Measurements from ENCODE around the gene NAPB.

Gene NAPB

DNA sequence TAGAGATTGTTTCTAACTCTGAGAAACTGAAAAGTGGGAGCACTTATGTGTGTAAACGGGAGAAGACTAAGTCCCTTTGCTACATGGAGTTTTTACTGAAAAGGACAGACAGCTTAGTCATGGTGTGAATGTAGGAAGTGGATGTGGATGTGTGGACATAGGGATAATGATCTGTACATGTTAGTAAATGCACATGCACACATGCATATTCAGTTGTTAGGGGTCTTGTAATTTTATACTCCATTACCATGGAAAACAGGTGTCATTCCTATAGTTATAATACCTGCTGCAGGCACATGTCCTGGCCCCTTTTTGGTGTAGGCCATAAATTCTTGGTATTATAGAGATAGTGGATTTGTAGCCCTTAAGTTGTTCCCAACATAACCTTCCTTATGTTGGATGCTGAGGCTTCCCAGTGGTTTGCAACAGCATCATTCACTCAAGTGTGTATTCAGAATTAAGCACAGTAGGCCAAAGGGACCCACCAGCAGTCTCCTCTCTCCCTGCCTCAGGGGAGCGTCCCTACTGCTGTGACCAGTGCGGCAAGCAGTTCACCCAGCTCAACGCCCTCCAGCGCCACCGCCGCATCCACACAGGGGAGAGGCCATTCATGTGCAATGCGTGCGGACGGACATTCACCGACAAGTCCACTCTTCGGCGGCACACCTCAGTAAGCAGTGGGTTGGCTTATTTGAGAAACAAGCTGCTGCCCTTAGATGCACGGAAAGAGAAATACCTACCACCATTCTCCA is 52.0 kb downstream of the NAPB start:
- DNase-seq (ENCODE audit: low read depth, low spot score) = no peak

DNA sequence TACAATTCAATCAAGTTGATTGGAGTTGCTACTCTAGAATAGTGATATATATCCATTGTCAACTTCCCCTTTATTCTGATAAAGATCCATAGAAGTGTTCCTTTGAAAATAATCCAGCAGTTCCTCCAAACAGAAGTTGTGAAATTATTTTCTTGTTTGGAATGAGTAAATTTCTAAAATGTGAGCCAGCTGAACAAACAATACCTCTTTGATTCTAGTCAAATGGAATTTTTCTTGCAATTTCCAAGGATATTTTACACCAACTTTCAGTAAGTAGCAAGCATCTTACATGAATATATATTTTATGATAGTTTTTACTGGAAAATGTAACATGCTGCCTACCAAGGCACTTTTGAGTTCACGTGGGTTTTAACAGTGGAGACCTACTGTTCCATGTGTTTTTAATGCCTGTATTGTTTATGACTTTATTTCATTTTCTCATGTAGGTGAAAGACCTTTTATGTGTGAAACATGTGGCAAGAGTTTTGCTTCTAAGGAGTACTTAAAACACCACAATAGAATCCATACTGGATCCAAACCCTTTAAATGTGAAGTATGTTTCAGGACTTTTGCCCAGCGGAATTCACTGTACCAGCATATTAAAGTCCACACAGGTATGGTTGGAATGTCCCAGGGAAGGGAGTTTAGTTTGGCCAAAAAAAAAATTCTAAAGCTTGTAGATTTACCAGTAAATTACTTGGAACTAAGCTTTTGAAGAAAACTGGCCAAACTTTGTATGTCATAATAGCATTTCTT is 52.8 kb downstream of the NAPB start:
- DNase-seq (ENCODE audit: low read depth, low spot score) = no peak

DNA sequence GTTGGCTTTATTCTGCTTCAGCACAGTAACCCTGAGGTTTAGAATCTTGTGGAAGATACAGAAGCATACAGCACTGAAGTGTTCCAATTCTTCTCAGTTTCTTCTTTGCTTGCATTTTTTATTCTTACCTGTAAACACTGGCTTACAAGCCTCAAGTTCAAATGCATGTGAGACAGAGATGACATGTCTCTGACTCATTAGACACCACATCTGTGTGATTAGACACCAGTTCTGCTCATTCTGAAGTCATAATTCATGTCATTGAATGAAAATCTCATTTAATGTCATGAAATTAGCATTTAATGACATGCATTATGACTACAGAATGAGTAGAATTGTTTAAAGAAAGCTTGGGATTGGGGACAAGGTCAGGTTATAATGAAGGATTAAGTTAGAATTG is 53.5 kb downstream of the NAPB start:
- no peak for DNase-seq (ENCODE audit: low read depth, low spot score)

DNA sequence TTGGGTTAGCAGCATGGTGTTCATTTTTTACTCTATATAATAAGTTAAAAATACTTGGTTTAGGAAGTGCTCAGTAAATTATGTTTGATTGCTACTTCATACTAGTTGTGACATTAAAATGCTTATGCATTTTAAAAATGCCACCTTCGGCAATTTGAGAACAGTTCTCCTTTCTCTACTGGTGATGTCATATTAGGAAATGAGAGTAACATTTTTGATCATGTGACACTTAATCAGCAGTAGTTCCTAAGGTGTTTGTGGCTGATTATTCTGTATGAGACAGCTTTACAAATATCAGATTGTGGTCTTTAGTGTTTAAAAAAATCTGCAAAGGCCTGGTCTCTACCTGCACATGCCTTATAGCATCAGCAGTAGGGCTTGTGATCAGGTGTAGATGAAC is 54.9 kb downstream of the NAPB start:
- no peak for DNase-seq (ENCODE audit: low read depth, low spot score)

DNA sequence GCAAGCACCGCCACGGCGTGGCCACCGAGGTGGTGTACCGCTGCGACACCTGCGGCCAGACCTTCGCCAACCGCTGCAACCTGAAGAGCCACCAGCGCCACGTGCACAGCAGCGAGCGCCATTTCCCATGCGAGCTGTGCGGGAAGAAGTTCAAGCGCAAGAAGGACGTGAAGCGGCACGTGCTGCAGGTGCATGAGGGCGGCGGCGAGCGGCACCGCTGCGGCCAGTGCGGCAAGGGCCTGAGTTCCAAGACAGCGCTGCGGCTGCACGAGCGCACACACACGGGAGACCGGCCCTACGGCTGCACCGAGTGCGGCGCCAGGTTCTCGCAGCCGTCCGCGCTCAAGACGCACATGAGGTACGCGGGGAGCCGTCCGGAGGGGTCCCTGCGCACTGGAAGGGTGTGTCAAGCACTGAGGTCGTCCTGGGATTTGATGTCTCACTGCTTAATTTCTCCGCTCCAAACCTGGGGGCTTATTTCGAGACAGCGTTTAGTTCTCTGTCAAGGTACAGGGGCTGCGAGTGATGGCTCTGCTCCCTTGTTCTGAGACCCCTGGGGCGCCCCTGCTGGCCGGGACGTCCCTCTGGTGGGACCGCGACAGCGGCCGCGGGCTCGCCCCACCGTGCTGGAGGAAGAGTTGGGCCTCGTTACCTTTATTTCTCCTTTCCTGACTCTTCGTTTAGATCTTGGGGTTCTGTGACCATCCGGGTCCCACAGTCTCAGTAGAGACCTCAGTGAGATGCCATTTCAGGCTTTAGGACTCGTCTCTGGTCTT is 55.7 kb downstream of the NAPB start:
- no peak for DNase-seq (ENCODE audit: low read depth, low spot score)

DNA sequence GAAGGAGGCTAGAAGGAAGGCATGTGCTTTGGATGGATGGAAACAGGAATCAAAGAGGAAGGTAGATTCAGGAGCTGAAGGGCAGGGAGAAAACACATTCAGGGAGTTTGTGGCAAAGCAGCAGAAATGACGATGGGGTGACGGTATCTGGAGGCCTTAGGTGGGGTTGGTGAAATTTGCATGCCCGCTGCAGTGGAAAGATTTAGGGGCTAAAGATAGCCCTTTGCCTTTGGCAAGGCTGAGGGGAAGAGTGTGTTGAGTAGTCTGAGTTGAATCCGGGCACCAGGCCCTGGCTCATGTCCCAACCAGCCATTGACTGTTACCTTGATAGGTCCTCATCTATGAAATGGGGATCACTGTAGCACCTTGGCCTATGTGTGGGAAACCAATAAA is 58.0 kb downstream of the NAPB start:
- DNase-seq (ENCODE audit: low read depth, low spot score) = no peak

DNA sequence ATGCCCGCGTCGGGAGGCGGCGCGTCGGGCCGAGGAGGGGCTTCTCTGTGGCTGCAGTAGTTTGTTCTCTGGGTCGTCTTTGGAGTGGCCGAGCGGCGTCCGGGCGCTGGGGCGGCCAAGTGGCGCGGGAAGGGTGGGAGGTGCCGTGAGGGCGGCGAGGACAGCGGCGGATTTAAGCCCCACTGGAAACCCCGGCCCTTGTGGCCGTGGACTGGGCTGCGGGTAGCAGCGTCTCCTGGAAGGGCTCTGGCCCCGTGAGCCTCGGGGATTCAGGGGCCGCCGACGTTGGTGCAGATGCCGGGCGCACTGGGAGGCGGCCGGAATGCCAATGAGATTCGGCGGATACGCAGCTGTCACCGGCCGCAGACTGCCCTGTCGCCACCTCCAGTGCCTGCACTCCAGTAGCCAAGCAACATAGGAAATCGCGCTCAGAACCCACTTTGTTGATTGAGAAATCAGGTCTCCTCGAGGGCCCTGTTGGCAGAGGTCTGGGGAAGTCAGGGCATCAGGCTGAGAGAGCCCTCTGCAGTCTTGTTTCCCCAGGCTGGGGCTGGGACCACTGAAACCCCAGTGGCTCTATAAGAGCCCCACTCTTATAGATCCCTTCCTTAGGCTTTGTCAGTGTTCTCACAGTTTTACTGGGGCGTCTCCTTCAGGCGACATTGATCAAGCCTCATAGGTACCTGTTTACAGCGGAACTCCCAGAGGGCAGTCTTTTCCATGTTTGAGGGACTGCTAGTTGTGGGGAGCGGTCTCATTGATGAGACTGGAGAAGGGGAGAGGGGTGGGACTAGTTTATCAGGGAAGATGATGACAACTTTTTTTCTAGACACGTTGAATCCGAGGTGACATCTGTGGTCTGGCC is 58.7 kb downstream of the NAPB start:
- no peak for DNase-seq (ENCODE audit: low read depth, low spot score)

DNA sequence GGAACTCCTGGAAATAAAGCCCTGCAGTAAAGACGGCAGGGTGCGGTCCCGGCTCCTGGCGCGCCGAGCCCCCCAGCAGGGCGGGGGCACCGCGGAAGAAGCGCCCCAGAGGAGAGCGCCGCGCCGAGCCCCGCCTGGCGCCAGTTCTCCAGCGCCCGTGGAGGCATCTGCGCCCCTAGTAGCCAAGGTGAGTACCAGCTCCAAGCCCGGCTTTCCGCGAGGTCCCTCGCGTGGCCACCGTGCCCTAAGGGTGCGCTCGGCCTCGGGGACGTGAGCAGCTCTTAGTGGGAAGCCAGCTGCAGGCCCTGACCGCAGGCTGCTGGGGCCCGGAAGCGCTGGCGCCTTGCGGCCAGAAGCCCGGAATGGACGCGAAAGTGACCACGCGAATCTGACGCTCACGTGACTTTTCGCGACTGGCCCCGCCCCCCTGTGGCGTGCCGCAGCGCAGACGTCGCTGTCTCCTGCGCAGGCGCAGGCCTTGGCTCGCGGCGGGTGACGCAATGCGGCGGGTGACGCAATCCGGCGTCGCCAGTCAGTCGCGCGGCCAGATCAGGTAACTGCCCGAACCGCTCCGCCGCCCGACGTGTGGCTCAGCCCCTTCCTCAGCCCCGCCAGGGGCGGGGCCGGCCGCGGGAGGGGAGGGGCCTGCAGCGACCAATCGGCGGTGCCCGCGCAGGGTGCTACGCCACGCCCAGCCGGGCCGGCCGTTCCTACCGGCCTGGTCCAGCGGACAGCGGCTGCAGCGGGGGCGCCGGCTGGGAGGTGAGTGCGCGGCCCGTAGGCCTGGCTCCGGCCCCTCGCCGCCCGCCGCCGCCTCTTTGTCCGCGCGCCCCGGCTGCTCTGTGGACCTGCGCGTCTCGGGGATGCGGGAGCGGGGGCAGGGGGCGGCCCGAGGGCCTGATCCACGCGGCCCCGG is 59.6 kb downstream of the NAPB start, which contains the start of gene GZF1:
Gene GZF1 (plus strand): TSS at position 707 of the 916 bp plus-strand sequence. CDS start 2,202 bp downstream, outside the sequence.
- DNase-seq (ENCODE audit: low read depth, low spot score) = no peak

DNA sequence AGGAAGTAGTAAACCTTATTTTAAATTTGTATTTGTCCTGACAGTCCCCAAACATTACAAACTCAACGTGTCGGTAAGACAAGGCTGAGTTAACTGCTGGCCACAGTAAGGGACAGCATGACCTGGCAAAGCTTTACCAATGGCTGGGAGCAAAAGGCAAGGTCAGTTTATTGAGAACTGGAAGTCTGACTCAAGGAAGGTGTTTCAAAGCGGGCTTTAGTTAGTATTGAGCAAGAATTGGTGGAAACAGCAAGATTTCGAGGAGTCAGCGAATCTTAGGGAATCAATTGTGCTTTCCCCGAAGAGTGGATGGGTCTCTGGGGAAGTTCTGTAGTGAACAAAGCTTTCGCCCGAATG is 60.2 kb downstream of the NAPB start:
- DNase-seq (ENCODE audit: low read depth, low spot score) = no peak

DNA sequence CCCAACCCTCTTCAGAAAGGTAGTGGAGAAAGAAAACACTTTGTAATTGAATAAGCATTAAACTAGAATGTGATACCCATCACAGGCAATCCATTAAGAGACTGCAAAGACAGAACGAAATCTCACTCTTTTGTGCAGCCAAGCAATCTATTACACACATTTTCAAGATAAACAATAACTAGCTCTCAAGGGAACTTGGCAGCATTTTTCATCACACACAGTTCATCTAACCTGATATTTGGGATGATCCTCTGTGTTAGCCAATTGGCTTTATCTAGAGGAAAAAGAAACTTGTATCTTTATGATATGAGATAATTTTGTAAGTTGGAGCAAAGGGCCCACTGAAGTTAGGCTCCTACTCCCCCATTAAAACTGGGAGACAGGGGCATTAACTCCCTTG is 60.8 kb downstream of the NAPB start:
- DNase-seq (ENCODE audit: low read depth, low spot score) = no peak

DNA sequence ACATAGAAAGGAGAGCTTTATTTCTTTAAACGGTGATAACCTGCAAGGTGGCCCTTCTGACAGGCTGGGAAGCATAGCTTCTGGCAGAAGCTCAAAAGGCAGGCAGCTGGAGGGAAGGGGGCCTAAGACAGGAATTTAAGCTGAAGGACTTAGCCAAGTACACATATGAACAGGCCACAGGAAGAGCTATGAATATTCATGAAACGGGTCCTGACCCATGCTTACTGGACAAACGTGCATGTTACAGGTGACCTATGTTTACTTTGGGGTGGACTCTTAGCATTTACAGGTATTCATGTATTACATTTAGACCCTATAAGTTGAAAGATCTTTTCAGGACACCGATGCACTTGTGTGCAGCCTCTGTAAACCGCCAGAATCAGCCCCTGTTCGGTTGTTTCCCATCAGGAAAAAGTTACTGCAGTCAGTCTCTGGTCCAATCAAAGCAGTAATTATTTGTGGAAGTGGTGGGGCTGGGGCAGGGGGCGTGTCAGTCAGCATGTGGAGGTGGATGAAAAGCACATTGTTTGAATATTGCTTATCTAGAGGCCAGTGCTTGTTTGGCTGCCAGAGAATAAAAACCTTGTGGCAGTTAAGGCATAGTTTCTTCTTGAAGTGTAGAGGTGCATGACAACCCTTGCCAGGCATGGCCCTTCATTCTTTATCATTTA is 62.2 kb downstream of the NAPB start:
- DNase-seq (ENCODE audit: low read depth, low spot score) = no peak

DNA sequence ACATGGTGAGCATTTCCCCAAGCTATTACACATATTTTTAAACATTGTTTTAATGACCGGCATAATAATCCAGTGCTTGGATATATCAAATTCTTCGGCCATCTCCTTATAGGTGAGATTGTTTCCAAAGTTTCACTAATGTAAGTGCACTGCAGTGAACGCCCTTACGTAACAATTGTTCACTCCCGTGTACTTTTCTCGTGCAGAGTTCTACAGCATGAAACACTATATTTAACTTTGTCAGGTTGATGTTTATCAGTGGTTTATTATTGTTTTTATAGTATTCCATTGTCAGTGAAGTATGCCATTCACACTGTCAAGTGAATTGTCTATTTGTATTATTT is 62.8 kb downstream of the NAPB start:
- DNase-seq (ENCODE audit: low read depth, low spot score) = no peak

DNA sequence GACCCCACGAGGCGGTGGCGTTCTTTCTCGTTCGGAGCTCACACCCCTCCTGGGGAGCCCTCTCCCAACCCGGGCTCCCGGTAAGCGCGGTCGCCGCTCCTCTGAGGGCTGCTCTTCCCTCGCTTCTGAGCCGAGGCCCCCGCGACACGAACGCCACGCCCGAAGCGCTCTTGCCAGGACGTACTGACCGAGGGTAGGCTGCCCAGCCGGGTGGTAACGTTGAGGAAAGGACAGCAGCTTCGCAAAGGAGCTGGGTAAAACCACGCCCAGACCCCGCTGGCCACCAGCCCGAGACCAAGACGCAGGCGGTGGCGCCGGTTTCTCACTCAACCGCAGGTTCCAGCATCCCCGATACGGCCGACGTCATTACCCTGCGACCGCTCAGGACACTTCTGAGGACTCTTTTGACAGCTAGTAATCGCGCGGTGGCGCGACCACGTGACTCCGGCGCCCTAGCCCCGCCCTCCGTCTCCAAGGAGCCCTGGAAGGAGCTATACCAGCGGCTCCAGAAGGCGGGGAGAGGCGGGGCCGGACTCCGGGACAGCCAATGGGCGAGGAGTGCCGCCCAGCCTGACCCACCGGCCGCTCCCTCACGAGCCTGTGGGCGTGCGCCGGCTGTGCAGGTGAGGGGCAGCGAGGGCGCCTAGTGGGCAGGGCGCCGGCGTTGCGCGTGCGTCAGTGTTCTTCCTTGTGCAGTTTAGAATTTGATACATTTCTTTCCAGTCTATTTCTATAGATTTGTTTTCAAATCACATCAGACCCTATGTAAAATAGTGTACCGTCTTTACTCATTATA is 63.3 kb downstream of the NAPB start:
- DNase-seq (ENCODE audit: low read depth, low spot score) = peak; percentile 97

DNA sequence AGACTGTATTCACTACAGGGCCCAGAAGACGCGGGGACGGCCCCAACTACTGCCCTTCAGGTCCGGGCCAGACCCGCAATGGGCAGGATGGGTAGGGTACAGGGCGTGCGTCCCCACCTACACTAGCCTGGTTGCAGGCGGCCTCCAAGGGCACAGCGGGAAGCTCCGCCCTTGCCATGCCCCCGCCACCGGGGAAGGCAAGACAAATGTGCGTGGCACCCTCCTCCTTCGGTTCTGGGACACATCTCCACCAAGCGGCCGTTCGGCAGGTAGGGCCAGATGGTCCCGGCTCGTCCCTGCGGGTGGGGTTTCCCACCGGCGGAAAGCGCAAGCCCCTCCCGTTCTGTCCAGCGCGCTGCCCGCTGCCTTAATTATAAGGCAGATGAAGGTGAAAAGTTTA is 65.1 kb downstream of the NAPB start:
- DNase-seq (ENCODE audit: low read depth, low spot score) = no peak

DNA sequence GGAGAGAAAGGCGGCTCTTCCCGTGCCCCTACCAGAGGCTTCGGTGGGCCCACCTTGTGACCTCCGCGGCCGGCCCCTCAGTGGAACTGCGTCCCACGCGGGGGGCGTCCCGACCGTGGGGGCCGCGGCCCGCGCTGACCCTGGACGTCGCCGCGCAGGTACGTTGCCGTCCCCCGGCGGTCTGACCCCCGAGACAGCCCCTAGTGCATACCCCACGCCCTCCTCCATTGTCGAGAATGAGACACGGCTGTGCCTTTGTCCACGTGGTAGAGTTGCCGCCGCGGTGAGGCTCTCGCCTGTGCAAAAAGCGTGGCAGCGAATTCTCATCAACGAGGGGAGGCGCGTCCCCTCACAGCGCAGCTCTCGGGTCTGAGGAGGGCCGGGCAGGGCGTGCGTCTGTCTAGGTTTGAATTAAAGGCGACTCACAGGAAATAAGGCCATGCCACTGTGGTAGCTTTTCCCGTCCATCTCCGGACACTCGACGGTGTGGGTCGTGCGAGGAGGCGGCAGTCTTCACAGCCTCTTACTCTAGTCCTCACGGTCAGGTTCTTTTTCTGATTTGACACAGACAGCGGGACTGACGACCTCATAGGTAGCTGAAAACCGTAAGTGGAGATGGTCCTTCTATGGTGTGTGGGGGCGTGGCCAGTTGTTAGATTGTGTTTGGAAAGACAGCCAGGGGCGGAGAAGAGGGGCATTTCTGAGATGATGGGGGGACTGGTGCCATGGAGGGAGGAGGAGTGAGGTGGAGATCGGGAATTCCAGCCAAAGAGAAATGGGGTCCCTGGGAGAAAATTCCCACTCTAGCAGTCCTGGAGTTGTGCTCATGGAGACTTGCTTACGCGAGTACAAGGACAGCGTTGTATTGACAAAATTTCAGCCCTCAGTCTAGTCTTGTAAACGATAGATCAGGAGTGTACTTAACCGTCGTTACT is 70.1 kb downstream of the NAPB start:
- no peak for DNase-seq (ENCODE audit: low read depth, low spot score)

DNA sequence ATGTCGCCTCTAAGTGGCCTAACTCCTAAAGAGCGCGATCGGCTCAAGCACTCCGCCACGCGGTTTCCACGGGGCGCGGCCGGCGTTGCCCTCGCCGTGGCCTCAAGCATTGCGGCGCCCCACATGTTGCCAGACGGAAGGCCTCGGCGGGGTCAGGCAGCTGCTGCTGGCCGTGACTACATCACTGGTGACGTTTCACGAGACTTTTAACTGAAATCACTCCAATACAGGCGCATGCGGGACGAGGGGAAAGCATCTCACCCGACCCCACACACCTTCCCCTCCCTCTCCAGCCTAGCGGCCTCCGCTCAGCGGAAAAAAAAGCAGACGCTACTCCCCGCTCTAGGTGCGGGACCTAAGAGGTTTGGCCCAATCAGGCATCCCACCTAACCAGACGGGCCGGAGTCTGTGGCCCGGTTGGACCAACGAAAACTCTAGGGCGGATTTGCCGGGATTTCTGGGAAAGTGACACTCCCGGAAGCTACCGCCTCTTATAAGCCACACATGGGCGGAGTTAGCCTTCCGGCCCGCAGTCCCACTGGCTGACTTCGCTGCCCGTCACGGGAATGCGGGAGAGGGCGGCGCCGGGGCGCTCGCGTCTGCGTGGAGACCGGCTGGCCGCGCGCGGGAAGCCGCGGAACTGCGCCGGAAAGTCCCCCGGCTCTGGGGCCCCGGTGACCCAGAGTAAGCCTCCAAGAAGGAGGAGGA is 70.9 kb downstream of the NAPB start, which contains the start of gene NXT1:
Gene NXT1 (plus strand): TSS at position 596 of the 708 bp plus-strand sequence. CDS start 3,251 bp downstream, outside the sequence.
- DNase-seq (ENCODE audit: low read depth, low spot score) = no peak
